H1 (cell line): ENCODE measurements around the gene LRP1. TPM values are rescaled to one million over a fixed set of nuclear protein-coding genes. Genes with fewer than 3 reads are reported as not detected.

Experiments
- CTCF ChIA-PET: fragments of 300-600 bp; sonication (Branson Sonifier 250); formaldehyde crosslinking; loops from one replicate; lab custom pipeline; 2021; ENCODE audit not compliant: partially characterized antibody; lab: Charles Lee
- POLR2A ChIA-PET: fragments of 300-600 bp; sonication (Branson Sonifier 250); formaldehyde crosslinking; loops from one replicate; lab custom pipeline; 2021; ENCODE audit warnings: inconsistent platforms; ENCODE audit not compliant: partially characterized antibody; lab: Charles Lee
- DNase-seq, 2 experiments: peaks; one replicate each; pipeline versions ENCODE4 v3.0.0 to v3.0.0-alpha.2; 2010 to 2022; ENCODE audit warnings: low spot score in 2 of 2, low read depth in 1 of 2, mixed read lengths in 1 of 2
- FAIRE-seq: peaks from 2 replicates; lab custom pipeline; 2011; peaks lifted over from hg19 to GRCh38; lab: Jason Lieb, UNC
- H2AFZ ChIP-seq: 2 replicates; pipeline ENCODE4 v1.8.1; 2012; ENCODE audit warnings: low read length, inconsistent platforms
- H2AK5ac ChIP-seq: 2 replicates; pipeline ENCODE4 v1.6.1; 2013; ENCODE audit warnings: low read depth, low read length
- H2BK120ac ChIP-seq: replicated peaks from 2 replicates; pipeline ENCODE3; 2013; ENCODE audit warnings: low read depth, low read length, inconsistent platforms
- H2BK12ac ChIP-seq: 2 replicates; pipeline ENCODE4 v1.6.1; 2013; ENCODE audit warnings: low read depth, low read length
- H2BK15ac ChIP-seq: 2 replicates; pipeline ENCODE4 v1.6.1; 2013; ENCODE audit warnings: low read length
- H2BK20ac ChIP-seq: 2 replicates; pipeline ENCODE4 v1.6.1; 2013; ENCODE audit warnings: low read length
- H2BK5ac ChIP-seq: 2 replicates; pipeline ENCODE4 v1.6.1; 2013; ENCODE audit warnings: low read depth, low read length
- H3K14ac ChIP-seq: 2 replicates; pipeline ENCODE4 v1.6.1; 2013; ENCODE audit warnings: inconsistent platforms; ENCODE audit not compliant: insufficient read length
- H3K18ac ChIP-seq: 2 replicates; pipeline ENCODE4 v1.6.1; 2013; ENCODE audit warnings: low read length; ENCODE audit errors: extremely low read depth
- H3K23ac ChIP-seq: 2 replicates; pipeline ENCODE4 v1.6.1; 2013; ENCODE audit warnings: inconsistent platforms; ENCODE audit not compliant: insufficient read length
- H3K23me2 ChIP-seq: 2 replicates; pipeline ENCODE4 v1.6.1; 2013; ENCODE audit warnings: low read depth, low read length
- H3K27ac ChIP-seq: 2 replicates; pipeline ENCODE4 v1.6.1; 2011; ENCODE audit warnings: low read depth, low read length, inconsistent platforms
- H3K27me3 ChIP-seq, 4 experiments: replicated peaks in 1 of 4; 1 replicate in 1 of 4; 2 replicates in 3 of 4; pipeline versions ENCODE4 v1.6.1 to v1.8.1; 2011 to 2013; ENCODE audit warnings: low read length in 3 of 4, mild to moderate bottlenecking in 3 of 4, inconsistent platforms in 2 of 4, mixed read lengths in 2 of 4, moderate library complexity in 1 of 4; ENCODE audit not compliant: control insufficient read depth in 3 of 4, insufficient read depth in 3 of 4; ENCODE audit errors: extremely low read depth in 1 of 4
- H3K36me3 ChIP-seq, 4 experiments: 2 replicates each; pipeline versions ENCODE4 v1.6.1 to v1.8.1; 2011 to 2013; ENCODE audit warnings: mild to moderate bottlenecking in 4 of 4, low read length in 3 of 4, moderate library complexity in 2 of 4, control low read depth in 1 of 4, inconsistent platforms in 1 of 4; ENCODE audit not compliant: insufficient read depth in 4 of 4, control insufficient read depth in 2 of 4
- H3K4ac ChIP-seq: replicated peaks from 2 replicates; pipeline ENCODE3; 2013; ENCODE audit warnings: low read length, low read depth, mixed read lengths, inconsistent platforms; ENCODE audit not compliant: insufficient read length
- H3K4me1 ChIP-seq, 4 experiments: replicated peaks in 1 of 4; 1 replicate in 1 of 4; 2 replicates in 3 of 4; pipeline versions ENCODE4 v1.6.1 to v1.8.1; 2011 to 2013; ENCODE audit warnings: low read length in 3 of 4, inconsistent platforms in 2 of 4, mixed read lengths in 1 of 4; ENCODE audit not compliant: insufficient read depth in 4 of 4, control insufficient read depth in 3 of 4
- H3K4me2 ChIP-seq, 2 experiments: 2 replicates each; pipeline versions ENCODE4 v1.6.1 to v1.8.1; 2011 to 2013; ENCODE audit warnings: low read depth in 2 of 2, low read length in 2 of 2, control low read depth in 1 of 2, inconsistent platforms in 1 of 2, mild to moderate bottlenecking in 1 of 2; ENCODE audit not compliant: insufficient read depth in 1 of 2
- H3K4me3 ChIP-seq, 4 experiments: fragments of 200-600, 300-600 bp in 1 of 4; sonication (generic), shearing (Covaris generic), sonication (Bioruptor Twin) in 1 of 4; 2 replicates each; pipeline versions ENCODE4 v1.5.1 to v1.8.1; 2011 to 2016; ENCODE audit warnings: low read length in 4 of 4, low read depth in 3 of 4, control low read depth in 2 of 4, inconsistent platforms in 2 of 4, mild to moderate bottlenecking in 2 of 4, mixed read lengths in 1 of 4, moderate library complexity in 1 of 4; ENCODE audit not compliant: insufficient read depth in 2 of 4; ENCODE audit errors: extremely low read depth in 1 of 4
- H3K56ac ChIP-seq: replicated peaks from 2 replicates; pipeline ENCODE3; 2013; ENCODE audit warnings: low read depth, mild to moderate bottlenecking, mixed read lengths, low read length, inconsistent platforms; ENCODE audit not compliant: insufficient read length
- H3K79me1 ChIP-seq: 2 replicates; pipeline ENCODE4 v1.6.1; 2013; ENCODE audit warnings: low read depth, low read length, control low read depth
- H3K79me2 ChIP-seq, 2 experiments: 2 replicates each; pipeline versions ENCODE4 v1.6.1 to v1.8.1; 2012 to 2013; ENCODE audit warnings: low read length in 2 of 2, mild to moderate bottlenecking in 2 of 2, inconsistent platforms in 1 of 2; ENCODE audit not compliant: insufficient read depth in 2 of 2, control insufficient read depth in 1 of 2
- H3K9ac ChIP-seq, 4 experiments: replicated peaks in 1 of 4; 1 replicate in 1 of 4; 2 replicates in 3 of 4; pipeline versions ENCODE4 v1.6.1 to v1.8.1; 2011 to 2013; ENCODE audit warnings: low read depth in 3 of 4, low read length in 3 of 4, control low read depth in 2 of 4, mild to moderate bottlenecking in 2 of 4, moderate library complexity in 2 of 4, inconsistent platforms in 1 of 4; ENCODE audit errors: extremely low read depth in 1 of 4
- H3K9me3 ChIP-seq, 2 experiments: 2 replicates each; pipeline versions ENCODE4 v1.6.1 to v1.8.1; 2012 to 2013; ENCODE audit warnings: mild to moderate bottlenecking in 2 of 2, moderate library complexity in 2 of 2, control low read depth in 1 of 2, inconsistent platforms in 1 of 2, low read depth in 1 of 2, low read length in 1 of 2, mixed read lengths in 1 of 2; ENCODE audit not compliant: insufficient read depth in 2 of 2
- H4K20me1 ChIP-seq, 2 experiments: replicated peaks in 1 of 2; 2 replicates each; pipeline versions ENCODE3 to v1.8.1; 2011 to 2013; ENCODE audit warnings: inconsistent platforms in 2 of 2, low read length in 2 of 2, mild to moderate bottlenecking in 1 of 2; ENCODE audit not compliant: insufficient read depth in 2 of 2, control insufficient read depth in 1 of 2
- H4K5ac ChIP-seq: 2 replicates; pipeline ENCODE4 v1.6.1; 2013; ENCODE audit warnings: low read length, low read depth, mixed read lengths, inconsistent platforms; ENCODE audit not compliant: insufficient read length
- H4K8ac ChIP-seq: 2 replicates; pipeline ENCODE4 v1.8.0; 2013; ENCODE audit warnings: mild to moderate bottlenecking, moderate library complexity, low read length, inconsistent platforms; ENCODE audit not compliant: insufficient read depth; ENCODE audit errors: extremely low read depth
- H4K91ac ChIP-seq: replicated peaks from 2 replicates; pipeline ENCODE3; 2013; ENCODE audit warnings: low read length, mixed read lengths, inconsistent platforms; ENCODE audit not compliant: insufficient read length
- EZH2 ChIP-seq: fragments of 200-600 bp; sonication (generic); IDR thresholded peaks from 2 replicates; pipeline ENCODE4 v1.7.1; 2012; ENCODE audit warnings: low read depth, mild to moderate bottlenecking, moderate library complexity, low read length, inconsistent platforms; ENCODE audit not compliant: severe bottlenecking
- RAD21 ChIP-seq, 2 experiments: IDR thresholded peaks in 1 of 2; conservative IDR thresholded peaks in 1 of 2; 2 replicates each; pipeline ENCODE4 v1.6.1; 2011; ENCODE audit warnings: low read depth in 2 of 2, low read length in 2 of 2, improper control_type of control experiment in 1 of 2, inconsistent platforms in 1 of 2, mild to moderate bottlenecking in 1 of 2, moderate library complexity in 1 of 2
- RBBP5 ChIP-seq: IDR thresholded peaks from 2 replicates; pipeline ENCODE4 v1.7.1; 2012; ENCODE audit warnings: low read depth, mild to moderate bottlenecking, inconsistent platforms, low read length, moderate library complexity, borderline replicate concordance
- SUZ12 ChIP-seq: fragments of 200-600 bp; sonication (generic); IDR thresholded peaks from 2 replicates; pipeline ENCODE4 v1.6.1; 2012; ENCODE audit warnings: mild to moderate bottlenecking, inconsistent platforms, low read length, moderate library complexity, mixed read lengths
- WGBS, 2 experiments: shearing (Covaris generic) in 1 of 2; methylation state at CpG; one replicate each; pipeline versions ENCODE4 v1.1.6 to v1.1.7; 2013 to 2015; ENCODE audit warnings: low lambda C conversion rate in 2 of 2, mixed read lengths in 2 of 2, inconsistent platforms in 1 of 2, low coverage in 1 of 2, missing lambda C conversion rate in 1 of 2; ENCODE audit not compliant: insufficient replicate concordance in 2 of 2, insufficient coverage in 1 of 2, insufficient read length in 1 of 2; ENCODE audit errors: extremely low coverage in 1 of 2, missing lambda C conversion rate in 1 of 2; 5-methylcytosine and 5-hydroxymethylcytosine counted together
- polyA plus RNA-seq, 7 experiments: library from polyadenylated mRNA; depleted of rRNA in 3 of 7; stranded (reverse) in 5 of 7; unstranded in 2 of 7; fragments of >200 nt in 5 of 7; fragments of 200-250 nt in 2 of 7; gene quantifications; 1 replicate in 5 of 7; 2 replicates in 1 of 7; 4 replicates in 1 of 7; pipeline versions ENCODE4 v1.2.1 to v1.2.3, GENCODE V29; 2011 to 2013; ENCODE audit warnings: missing spikeins in 2 of 7, mixed read lengths in 2 of 7
- total RNA-seq: library from RNA; stranded (reverse); fragmentation: NEBNext Ultra II Directional; extraction: Animal tissue kit (Norgen Biotek cat#: 25700); gene quantifications from 2 replicates; pipeline ENCODE4 v1.2.1, GENCODE V29; 2021
- TF ChIP-seq, protein P1 (sequence below): IDR thresholded peaks from 2 replicates; pipeline ENCODE4 v1.6.1; 2012; ENCODE audit warnings: inconsistent platforms

LRP1 gene
- total and polyA plus RNA-seq, 2 of the 8 experiments (the other 6 are each of a cell fraction or from before 2014, with no cell fraction given): 35.3 to 92.5 TPM

DNA sequence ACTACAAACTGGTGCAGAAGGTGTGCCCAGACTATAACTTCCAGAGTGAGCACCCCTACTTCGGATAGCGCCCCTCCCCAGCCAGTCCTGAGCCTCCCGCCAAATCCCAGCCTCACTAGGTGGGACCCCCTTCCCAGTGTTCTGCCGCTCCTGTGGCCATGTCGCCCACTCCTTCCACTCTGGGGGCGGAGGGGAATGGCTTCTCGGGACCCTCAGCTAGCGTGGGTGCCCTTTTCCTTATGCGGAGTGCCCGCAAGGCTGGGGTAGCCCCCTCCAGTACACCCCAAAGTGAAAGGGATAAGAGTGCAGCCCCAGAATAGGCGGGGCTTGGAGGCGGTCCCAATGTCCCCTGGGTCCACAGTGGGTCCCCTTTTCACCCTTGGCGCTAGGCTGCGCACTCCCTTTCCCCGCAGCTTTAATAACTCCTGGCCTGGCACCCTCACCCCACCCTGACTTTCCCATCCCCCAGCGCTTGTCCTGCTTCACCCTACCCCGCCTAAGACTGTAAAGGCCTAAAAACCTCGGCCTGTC lies 97.5 kb downstream of the LRP1 start:
- DNase-seq: peak in 1 of 2 experiments; percentile 69
- Histone ChIP-seq H4K20me1 (peaks cover 3 to 8% of the 10 kb centered on the region in 2 experiments), H4K5ac (no peak overlapping the region), H3K36me3 (peaks cover 0 to 3% (median 0%) of the 10 kb centered on the region in 4 experiments; a peak in 2 of 8 replicates), H3K9ac (no peak overlapping the region), H3K4me2 (peak overlapping the region; percentile 94 to 96), H3K9me3 (no peaks in the 10 kb centered on the region), H3K4me1 (peaks cover 4 to 53% (median 30%) of the 10 kb centered on the region in 4 experiments), H3K79me1 (peaks cover 4% of the 10 kb centered on the region), H3K4ac (no peak overlapping the region), H3K79me2 (peaks cover 6 to 8% of the 10 kb centered on the region in 2 experiments; a peak in 3 of 4 replicates), H3K23ac (no peak overlapping the region), H3K27me3 (peaks cover 46 to 70% (median 67%) of the 10 kb centered on the region in 4 experiments), H2AFZ (no peak overlapping the region), H3K56ac (no peak overlapping the region), H4K91ac (peak overlapping the region; percentile 75), H2AK5ac (no peak overlapping the region), H2BK5ac (no peak overlapping the region; the same call in none of the 2 replicates), H2BK12ac (peak overlapping the region; percentile 44; the same call in 1 of the 2 replicates), H3K4me3 (peak overlapping the region; percentile 22 to 64 (median 35); a peak in 6 of 8 replicates), H2BK20ac (no peak overlapping the region), H2BK15ac (peak overlapping the region; percentile 72; the same call in 1 of the 2 replicates), H2BK120ac (peak overlapping the region; percentile 34), H3K23me2 (peaks cover 14% of the 10 kb centered on the region), H3K27ac (no peak overlapping the region), H4K8ac (no peak overlapping the region; the same call in 1 of the 2 replicates), H3K18ac (0 out of 2 replicates have a peak overlapping the region, but pooled peaks have one; percentile 73), H3K14ac (no peak overlapping the region)
- FAIRE-seq: no peak
- TF ChIP-seq RAD21 (IDR thresholded peaks at IDR 0.05 in 1 of 2, conservative IDR thresholded peaks at IDR 0.05 in 1 of 2; ENCODE audit: low read depth in 2 of 2, low read length in 2 of 2) (no peak), SUZ12 (0 out of 2 replicates have a peak, but pooled peaks have one; percentile 46), EZH2 (peak; percentile 68), RBBP5 (0 out of 2 replicates have a peak, but pooled peaks have one; percentile 16)
- TF ChIP-seq, protein P1, sequence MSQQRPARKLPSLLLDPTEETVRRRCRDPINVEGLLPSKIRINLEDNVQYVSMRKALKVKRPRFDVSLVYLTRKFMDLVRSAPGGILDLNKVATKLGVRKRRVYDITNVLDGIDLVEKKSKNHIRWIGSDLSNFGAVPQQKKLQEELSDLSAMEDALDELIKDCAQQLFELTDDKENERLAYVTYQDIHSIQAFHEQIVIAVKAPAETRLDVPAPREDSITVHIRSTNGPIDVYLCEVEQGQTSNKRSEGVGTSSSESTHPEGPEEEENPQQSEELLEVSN: 0 out of 2 replicates have a peak, but pooled peaks have one; percentile 6
- ChIA-PET CTCF (interaction anchor here (0.5 to 27.9 kb wide), 9 partner anchors 10 to 260 kb away, joined by 3 to 726 read pairs (median 4); partner anchors contain the start of genes NXPH4 and STAC3), POLR2A (interaction anchor here (0.9 to 22.1 kb wide), 8 partner anchors 10 to 294 kb away, joined by 3 to 852 read pairs (median 4); partner anchors contain the start of genes DDIT3, INHBE, NXPH4 and SHMT2)
- WGBS, 2 experiments: 8% methylated on average over 18 of the region's 18 CpGs; no CpG with 5 or more reads in 1 of the 2 experiments
